Caco-2 (cell line): ENCODE results near the gene BANP. TPM values are rescaled to one million over a fixed set of nuclear protein-coding genes. Genes with fewer than 3 reads are reported as not detected.
"Not testable (repeated sequence)": the region's sequence is repeated elsewhere in the genome, so short reads cannot be mapped to it uniquely, and the experiment has no call there.

Experiments used
- BruUV-seq: library from RNA; stranded (reverse); fragments of 400-500 nt; replicated peaks from 2 replicates; lab custom pipeline; 2021; lab: Mats Ljungman, UMichigan
- CTCF ChIA-PET: fragments of 300-600 bp; sonication (Branson Sonifier 250); formaldehyde crosslinking; loops from one replicate; lab custom pipeline; 2022; ENCODE audit warnings: antibody characterized with exemption; lab: Charles Lee
- POLR2A ChIA-PET: fragments of 300-600 bp; sonication (Branson Sonifier 250); formaldehyde crosslinking; loops from one replicate; lab custom pipeline; 2022; ENCODE audit warnings: antibody characterized with exemption; lab: Charles Lee
- DNase-seq, 2 experiments: peaks; one replicate each; pipeline versions ENCODE4 v3.0.0 to v3.0.0-alpha.2; 2020 to 2022
- H3K27me3 ChIP-seq: replicated peaks from 2 replicates; pipeline ENCODE4 v1.6.0; 2011; ENCODE audit warnings: low read length; ENCODE audit not compliant: control insufficient read depth, insufficient read depth
- H3K36me3 ChIP-seq: 2 replicates; pipeline ENCODE4 v1.5.1; 2011; ENCODE audit warnings: low read length; ENCODE audit not compliant: control insufficient read depth, insufficient read depth
- H3K4me1 ChIP-seq: fragments of 250-450 bp; sonication (Bioruptor Pico); 2 replicates; pipeline ENCODE4 v1.5.1; 2020; ENCODE audit warnings: mild to moderate bottlenecking
- H3K4me3 ChIP-seq: 2 replicates; pipeline ENCODE4 v1.5.1; 2011; ENCODE audit warnings: low read depth, mild to moderate bottlenecking, control low read depth, low read length
- H3K9me3 ChIP-seq: fragments of 250-450 bp; sonication (Bioruptor Pico); 2 replicates; pipeline ENCODE4 v1.5.1; 2020; ENCODE audit warnings: mild to moderate bottlenecking, moderate library complexity
- H3K27ac Mint-ChIP-seq: one replicate; pipeline ENCODE4 v1.8.0; 2022; ENCODE audit warnings: mixed read lengths; ENCODE audit not compliant: unreplicated experiment
- H3K27me3 Mint-ChIP-seq: one replicate; pipeline ENCODE4 v1.8.0; 2022; ENCODE audit warnings: mixed read lengths; ENCODE audit not compliant: insufficient read depth, unreplicated experiment
- H3K36me3 Mint-ChIP-seq: one replicate; pipeline ENCODE4 v1.8.0; 2022; ENCODE audit warnings: mild to moderate bottlenecking, mixed read lengths; ENCODE audit not compliant: insufficient read depth, unreplicated experiment
- H3K4me1 Mint-ChIP-seq: one replicate; pipeline ENCODE4 v1.8.0; 2022; ENCODE audit warnings: low read depth, mixed read lengths; ENCODE audit not compliant: unreplicated experiment
- H3K4me3 Mint-ChIP-seq: one replicate; pipeline ENCODE4 v1.8.0; 2022; ENCODE audit warnings: mild to moderate bottlenecking, moderate library complexity, mixed read lengths; ENCODE audit not compliant: unreplicated experiment
- H3K9me3 Mint-ChIP-seq: one replicate; pipeline ENCODE4 v1.8.0; 2022; ENCODE audit warnings: mixed read lengths; ENCODE audit not compliant: unreplicated experiment
- intact Hi-C: fragments of 100-400 bp; cut with micrococcal nuclease; formaldehyde crosslinking; loops from one replicate; pipeline ENCODE4 v1.10.0; 2022; ENCODE audit not compliant: unreplicated experiment
- total RNA-seq: library from RNA; stranded (reverse); gene quantifications from 2 replicates; pipeline ENCODE4 v1.2.3, GENCODE V29; 2022

Gene BANP
- total RNA-seq, 1 experiment from 2014 or later: 44.4 TPM

- H3K4me3 Mint-ChIP-seq: not testable (repeated sequence)
- peaks cover 12% of the 10 kb centered on the region for H3K36me3 Mint-ChIP-seq
- peak overlapping the region; percentile 3 for H3K27ac Mint-ChIP-seq
Measured at GRCh38 chr16:88041986-88042562, 90.8 kb downstream of the BANP start.

GRCh38 chr16:88043208-88043910, 92.1 kb downstream of the BANP start:
- POLR2A ChIA-PET, H3K27me3 Mint-ChIP-seq, intact Hi-C loops, BruUV-seq, DNase-seq, H3K9me3 Mint-ChIP-seq, H3K4me1 Mint-ChIP-seq, H3K36me3 ChIP-seq, H3K4me3 ChIP-seq, H3K4me3 Mint-ChIP-seq, CTCF ChIA-PET, H3K9me3 ChIP-seq, H3K27me3 ChIP-seq, H3K4me1 ChIP-seq, H3K27ac Mint-ChIP-seq: not testable (repeated sequence)
- peaks cover 14% of the 10 kb centered on the region for H3K36me3 Mint-ChIP-seq

More at GRCh38 chr16:88041986-88042562, 90.8 kb downstream of the BANP start:
- DNase-seq, CTCF ChIA-PET, H3K4me1 Mint-ChIP-seq, H3K9me3 Mint-ChIP-seq, H3K4me1 ChIP-seq, H3K9me3 ChIP-seq, H3K4me3 ChIP-seq, intact Hi-C loops, BruUV-seq, POLR2A ChIA-PET, H3K36me3 ChIP-seq, H3K27me3 Mint-ChIP-seq, H3K27me3 ChIP-seq: not testable (repeated sequence)

- CTCF ChIA-PET, H3K27me3 ChIP-seq, H3K4me3 ChIP-seq, H3K9me3 Mint-ChIP-seq, H3K27me3 Mint-ChIP-seq, H3K27ac Mint-ChIP-seq, BruUV-seq, DNase-seq, H3K9me3 ChIP-seq, H3K36me3 ChIP-seq, intact Hi-C loops, H3K4me3 Mint-ChIP-seq, H3K4me1 Mint-ChIP-seq, POLR2A ChIA-PET, H3K4me1 ChIP-seq: not testable (repeated sequence)
- H3K36me3 Mint-ChIP-seq: peaks cover 14% of the 10 kb centered on the region
Measured at GRCh38 chr16:88044121-88044581, 92.9 kb downstream of the BANP start.

GRCh38 chr16:88045361-88045760, 94.1 kb downstream of the BANP start:
- H3K27ac Mint-ChIP-seq, H3K27me3 ChIP-seq, H3K4me3 ChIP-seq, H3K4me1 Mint-ChIP-seq, H3K36me3 ChIP-seq, H3K27me3 Mint-ChIP-seq, POLR2A ChIA-PET, DNase-seq, H3K4me1 ChIP-seq, CTCF ChIA-PET, H3K9me3 ChIP-seq, H3K4me3 Mint-ChIP-seq, H3K9me3 Mint-ChIP-seq, intact Hi-C loops, BruUV-seq: not testable (repeated sequence)
- H3K36me3 Mint-ChIP-seq: peaks cover 17% of the 10 kb centered on the region
